Activated naive CD8-positive, alpha-beta T cell treated with anti-CD3 and anti-CD28 coated beads, Interleukin-2, amount 50 U/mL, for 16 hours (primary cell): ENCODE measurements around the gene CCL23.
"Not testable (repeated sequence)": the region's sequence is repeated elsewhere in the genome, so short reads cannot be mapped to it uniquely, and the experiment has no call there.

Experiments
- DNase-seq: peaks from one replicate; pipeline ENCODE4 v3.0.0-alpha.2; 2020; ENCODE audit warnings: low read depth, low spot score

CCL23 gene, protein sequence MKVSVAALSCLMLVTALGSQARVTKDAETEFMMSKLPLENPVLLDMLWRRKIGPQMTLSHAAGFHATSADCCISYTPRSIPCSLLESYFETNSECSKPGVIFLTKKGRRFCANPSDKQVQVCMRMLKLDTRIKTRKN

GRCh38 chr17:36017799-36018198, at the start of gene CCL23:
Gene CCL23 (minus strand): TSS chr17:36017972. CDS start chr17:36017897, 75 bp downstream.
- no peak for DNase-seq

GRCh38 chr17:36066365-36066985, 48.7 kb upstream of the CCL23 start:
- DNase-seq, result no peak

GRCh38 chr17:36063786-36064541, 46.2 kb upstream of the CCL23 start, which contains the start of gene CCL18:
Gene CCL18 (plus strand): TSS chr17:36064272. CDS start chr17:36064343, 71 bp downstream.
- DNase-seq, result no peak

DNA sequence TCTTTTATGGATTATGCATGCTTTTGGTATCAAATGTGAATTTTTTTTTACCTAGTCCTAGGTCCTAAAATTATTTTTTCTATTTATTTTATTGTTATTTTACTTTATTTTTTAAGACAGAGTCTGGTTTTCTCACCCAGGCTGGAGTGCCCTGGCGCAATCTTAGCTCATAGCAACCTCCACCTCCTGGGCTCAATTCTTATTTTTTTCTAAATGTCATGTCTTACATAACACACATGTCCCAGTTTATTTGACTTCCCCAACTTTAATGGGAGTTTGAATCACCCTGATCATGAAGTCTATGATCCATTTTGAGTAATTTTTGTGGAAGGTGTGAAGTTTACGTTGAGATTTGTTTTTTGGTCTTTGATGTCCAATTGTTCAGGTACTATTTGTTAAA, 43.0 kb upstream of the CCL23 start:
- DNase-seq, result no peak

DNA sequence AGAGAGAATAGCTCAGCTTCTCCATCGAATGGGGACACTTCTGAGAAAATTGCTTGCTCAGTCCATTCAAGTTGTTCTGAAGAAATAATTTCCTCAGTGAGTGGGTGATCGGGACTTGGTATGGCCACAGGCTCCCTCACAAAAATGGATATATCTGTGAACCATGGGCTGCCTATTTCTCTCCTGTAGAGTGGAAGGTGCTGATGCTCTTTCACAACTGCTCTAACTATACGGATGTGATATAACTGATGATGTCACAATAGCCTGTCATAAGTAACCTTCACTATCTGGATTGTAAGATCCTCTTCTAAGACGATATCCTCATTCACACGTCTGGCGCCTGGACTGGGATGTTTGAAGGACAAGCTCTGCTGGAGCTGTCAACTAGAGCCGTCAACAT, 41.6 kb upstream of the CCL23 start:
- DNase-seq, result no peak

DNA sequence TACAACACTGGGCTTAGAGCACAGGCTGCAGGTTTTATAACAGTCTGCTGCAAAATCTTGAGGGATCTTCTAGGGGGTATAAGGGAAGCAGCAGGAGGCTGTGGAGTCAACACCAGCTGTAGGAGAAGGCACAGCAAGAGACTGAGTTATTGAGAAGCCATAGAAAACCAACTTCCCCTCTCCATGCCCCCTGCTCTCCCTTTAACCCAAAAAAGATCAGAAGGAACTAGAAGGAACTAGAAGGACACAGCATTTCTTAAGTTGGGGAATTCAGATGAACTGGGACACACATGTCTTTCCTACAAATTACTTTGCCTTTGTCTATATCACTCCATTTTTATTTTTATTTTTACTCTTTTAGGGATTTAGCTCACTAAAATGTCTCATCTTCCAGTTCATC, 40.1 kb upstream of the CCL23 start:
- DNase-seq, result no peak

GRCh38 chr17:36055921-36056520, 38.2 kb upstream of the CCL23 start:
- DNase-seq, result no peak

DNA sequence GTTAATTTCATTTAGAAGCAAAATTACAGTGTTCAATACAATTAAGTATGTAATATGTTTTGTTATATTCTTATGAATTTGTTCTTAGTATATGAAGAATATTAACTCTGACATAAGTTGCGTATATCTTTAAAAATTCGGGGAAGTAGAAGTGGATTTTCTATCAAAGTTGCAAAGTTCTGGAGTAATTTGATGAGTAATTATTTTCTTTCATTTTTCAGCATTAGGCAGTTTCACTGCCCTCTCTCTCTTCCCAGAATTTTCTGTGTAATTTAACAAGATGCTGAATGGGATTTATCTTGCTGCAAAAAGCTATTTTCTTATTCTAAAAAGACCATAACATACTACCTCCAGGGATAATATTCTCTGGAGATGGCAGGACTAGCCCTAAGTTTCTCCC, 37.4 kb upstream of the CCL23 start:
- DNase-seq, result no peak

DNA sequence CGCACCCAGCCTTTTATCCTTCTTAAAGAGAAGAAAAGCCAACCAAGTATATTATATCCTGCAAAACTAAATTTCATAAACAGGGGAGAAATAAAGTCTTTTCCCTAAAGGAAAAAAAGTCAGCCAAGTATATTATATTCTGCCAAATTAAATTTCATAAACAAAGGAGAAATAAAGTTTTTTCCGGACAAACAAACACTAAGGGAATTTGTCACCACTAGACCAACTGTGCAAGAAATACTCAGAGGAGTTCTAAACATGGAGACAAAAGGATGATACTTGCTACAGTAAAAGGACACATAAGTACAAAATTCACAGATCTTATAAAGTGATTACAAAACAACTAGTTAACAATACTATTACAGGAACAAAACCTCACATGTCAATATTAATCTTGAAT, 31.9 kb upstream of the CCL23 start:
- DNase-seq, result no peak

DNA sequence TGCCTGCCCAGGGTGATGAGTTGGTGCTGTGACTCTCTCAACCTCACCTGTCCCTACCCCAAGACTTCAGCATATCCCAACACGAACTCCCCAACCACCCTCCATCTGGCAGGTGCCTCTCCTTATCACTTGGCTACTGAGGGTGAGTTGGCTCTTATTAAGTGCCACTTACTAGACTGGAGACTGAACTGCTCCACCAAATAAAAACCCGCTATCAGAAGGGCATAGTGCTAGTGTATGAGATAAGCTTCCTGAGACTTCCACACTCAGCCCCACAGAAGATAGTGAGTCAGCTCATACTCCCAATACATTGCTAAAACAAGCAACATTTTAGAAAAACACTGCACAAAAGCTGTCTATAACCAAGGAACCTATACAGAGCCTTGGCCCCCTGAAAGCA, 30.3 kb upstream of the CCL23 start:
- no peak for DNase-seq

- no peak for DNase-seq
Measured at GRCh38 chr17:36036235-36036634, 18.5 kb upstream of the CCL23 start.

GRCh38 chr17:36034127-36034526, 16.4 kb upstream of the CCL23 start:
- no peak for DNase-seq

DNA sequence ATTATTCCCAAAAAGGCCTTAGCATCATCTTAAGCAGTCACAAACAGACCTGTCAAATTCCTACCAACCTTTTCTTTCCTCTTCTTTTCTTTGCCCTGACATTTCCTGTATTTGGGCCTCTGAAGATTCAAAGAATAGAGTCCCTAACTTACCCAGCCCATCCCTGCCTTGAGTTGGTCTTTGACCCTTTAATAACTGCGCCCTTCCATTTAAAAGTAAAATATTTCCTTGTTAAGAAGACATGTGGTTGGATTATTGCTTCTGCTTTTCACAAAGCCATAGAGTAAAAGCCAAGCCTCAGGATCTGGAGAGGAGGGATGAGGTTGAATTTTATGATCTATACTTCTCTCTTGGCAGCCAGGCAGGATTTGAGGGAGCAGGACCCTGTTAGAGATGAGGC, 13.2 kb upstream of the CCL23 start:
- no peak for DNase-seq

- DNase-seq, result no peak
Measured at GRCh38 chr17:36027761-36028160, 10.0 kb upstream of the CCL23 start.

DNA sequence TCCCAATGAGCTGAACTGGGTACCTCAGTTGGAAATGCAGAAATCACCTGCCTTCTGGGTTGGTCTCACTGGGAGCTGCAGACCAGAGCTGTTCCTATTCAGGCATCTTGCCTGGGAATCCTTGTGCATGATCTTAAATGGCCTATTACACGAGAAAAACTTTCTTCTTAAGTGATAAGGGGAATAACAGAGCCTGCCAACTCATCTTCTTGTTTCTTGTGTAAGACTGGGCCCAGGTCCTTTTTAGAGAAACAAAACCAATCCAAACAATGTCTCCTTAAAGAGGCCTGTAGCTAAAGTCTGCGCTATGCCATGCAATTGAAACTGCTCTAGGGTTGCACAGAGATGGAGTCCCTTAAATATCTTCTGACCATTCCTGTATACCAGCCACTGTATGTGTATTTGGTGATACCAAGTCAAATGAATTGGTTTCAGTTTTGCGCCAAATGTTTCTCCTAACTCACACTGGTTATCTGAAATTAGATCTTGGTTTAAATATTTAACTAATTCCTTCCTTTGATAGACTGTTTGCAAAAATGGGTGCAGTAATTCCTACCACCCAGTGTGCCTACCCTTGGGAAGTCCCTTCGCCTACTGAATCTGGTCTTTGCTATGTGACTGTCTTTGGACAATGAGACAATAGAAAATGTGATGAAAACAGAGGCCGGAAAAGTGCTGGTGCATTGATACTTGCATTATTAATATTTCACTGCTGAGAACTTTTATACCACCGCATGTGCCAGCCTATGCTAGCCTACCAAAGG, 6.5 kb upstream of the CCL23 start:
- DNase-seq, result no peak

DNA sequence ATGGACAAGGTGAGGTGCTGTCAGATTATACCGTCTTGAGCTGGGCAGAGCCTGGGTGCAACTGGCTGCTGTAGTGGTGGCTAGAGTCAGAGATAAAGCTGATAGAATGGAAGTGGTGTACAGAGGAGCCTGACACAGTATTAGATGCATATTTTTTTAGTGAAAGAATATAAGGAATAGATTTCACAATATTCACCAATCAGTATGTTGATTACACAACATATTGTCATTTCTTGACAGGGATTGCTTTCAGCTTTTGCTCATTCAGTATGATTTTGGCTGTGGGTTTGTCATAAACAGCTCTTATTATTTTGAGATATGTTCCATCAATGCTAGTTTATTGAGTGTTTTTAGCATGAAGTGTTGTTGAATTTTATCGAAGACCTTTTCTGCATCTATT, 1.7 kb upstream of the CCL23 start:
- DNase-seq, result no peak

GRCh38 chr17:36016555-36016954, 1.2 kb downstream of the CCL23 start:
- DNase-seq, result no peak

- DNase-seq, result not testable (repeated sequence)
Measured at GRCh38 chr17:36015895-36016294, 1.9 kb downstream of the CCL23 start.

DNA sequence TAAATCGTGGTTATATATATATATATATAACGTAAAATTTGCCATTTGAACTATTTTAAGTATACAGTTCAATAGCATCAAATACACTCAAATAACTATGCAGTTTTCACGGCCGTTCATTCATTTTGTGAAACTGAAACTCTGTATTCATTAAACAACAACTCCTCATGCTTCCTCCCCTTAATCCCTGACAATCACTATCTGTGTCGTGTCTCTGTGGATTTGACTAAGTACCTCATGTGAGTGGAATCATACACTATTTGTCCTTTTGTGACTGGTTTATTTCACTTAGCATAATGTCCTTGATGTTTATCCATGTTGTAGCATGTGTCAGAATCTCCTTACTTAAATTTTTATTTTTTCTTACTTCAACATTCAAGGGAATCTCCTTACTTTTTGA, 2.8 kb downstream of the CCL23 start:
- DNase-seq, result no peak

- DNase-seq, result no peak
Measured at GRCh38 chr17:36011201-36011600, 6.6 kb downstream of the CCL23 start.

- no peak for DNase-seq
Measured at GRCh38 chr17:36008998-36009665, 8.6 kb downstream of the CCL23 start.
